Renal cortical epithelial cell (primary cell): Measurements from ENCODE around the gene CDC42BPA. TPM values are rescaled to one million over a fixed set of nuclear protein-coding genes. Genes with fewer than 3 reads are reported as not detected.
"Not testable (repeated sequence)": the region's sequence is repeated elsewhere in the genome, so short reads cannot be mapped to it uniquely, and the experiment has no call there.

Source experiments
- DNase-seq: peaks from one replicate; pipeline ENCODE4 v3.0.0-alpha.2; 2011; ENCODE audit warnings: low read depth
- total RNA-seq: library from RNA; depleted of rRNA; stranded (reverse); fragments of >200 nt; gene quantifications from 2 replicates; pipeline ENCODE4 v1.2.3, GENCODE V29; 2014

CDC42BPA gene
- total RNA-seq, 1 donor from 2014 or later = 63.5 TPM

DNA sequence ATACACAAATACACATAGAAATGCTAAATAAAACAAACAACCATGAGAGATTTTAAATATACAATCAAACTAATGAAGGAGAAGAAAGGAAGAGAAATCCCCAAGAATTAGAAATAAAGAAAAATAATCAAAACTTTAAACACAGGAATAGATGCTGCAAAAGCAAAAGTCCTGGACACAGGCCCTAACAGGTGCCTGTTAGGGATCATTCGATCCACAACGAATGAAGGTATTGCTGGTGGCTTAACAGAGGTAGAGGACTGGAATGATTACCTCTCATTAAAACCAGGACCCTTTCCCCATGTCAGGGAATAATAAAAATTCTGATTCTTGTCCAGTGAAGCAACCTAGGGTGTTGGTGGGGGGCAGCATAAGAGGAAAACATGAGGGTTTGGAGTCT lies 56.8 kb downstream of the CDC42BPA start:
- no peak for DNase-seq

DNA sequence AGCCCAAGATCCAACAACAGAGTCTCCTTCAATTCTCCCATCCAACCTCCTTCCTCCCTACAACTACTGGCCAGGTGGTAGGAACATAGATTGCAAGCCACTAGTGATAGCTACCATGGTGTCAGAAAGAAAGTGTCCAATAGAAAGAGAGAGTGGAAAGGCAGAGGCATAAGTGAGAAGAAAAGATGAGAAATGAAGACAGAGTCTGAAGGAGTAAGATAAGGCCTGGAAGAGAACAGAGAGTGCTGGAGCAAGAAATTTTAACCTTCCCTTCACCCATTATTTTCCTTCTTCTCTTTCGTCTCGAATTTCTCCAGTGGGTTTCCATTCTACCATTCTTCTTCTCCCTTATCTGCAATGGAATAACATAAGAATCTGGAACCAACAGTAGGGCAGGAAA lies 57.9 kb downstream of the CDC42BPA start:
- DNase-seq = no peak

DNA sequence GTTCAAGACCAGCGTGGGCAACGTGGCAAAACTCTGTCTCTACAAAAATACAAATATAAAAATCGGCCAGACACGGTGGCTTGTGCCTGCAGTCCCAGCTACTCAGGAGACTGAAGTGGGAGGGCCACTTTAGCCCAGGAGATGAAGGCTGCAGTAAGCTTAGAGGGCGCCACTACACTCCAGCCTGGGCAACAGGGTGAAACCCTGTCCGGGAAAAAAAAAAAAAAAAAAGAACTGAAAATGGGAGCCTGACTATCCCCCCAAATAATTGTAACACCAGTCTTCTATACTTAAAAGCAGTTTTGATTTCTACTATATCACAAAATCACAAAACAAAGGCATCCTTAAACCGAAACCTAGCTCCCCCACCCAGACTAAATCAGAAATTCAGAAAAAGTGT lies 60.3 kb downstream of the CDC42BPA start:
- DNase-seq = no peak

DNA sequence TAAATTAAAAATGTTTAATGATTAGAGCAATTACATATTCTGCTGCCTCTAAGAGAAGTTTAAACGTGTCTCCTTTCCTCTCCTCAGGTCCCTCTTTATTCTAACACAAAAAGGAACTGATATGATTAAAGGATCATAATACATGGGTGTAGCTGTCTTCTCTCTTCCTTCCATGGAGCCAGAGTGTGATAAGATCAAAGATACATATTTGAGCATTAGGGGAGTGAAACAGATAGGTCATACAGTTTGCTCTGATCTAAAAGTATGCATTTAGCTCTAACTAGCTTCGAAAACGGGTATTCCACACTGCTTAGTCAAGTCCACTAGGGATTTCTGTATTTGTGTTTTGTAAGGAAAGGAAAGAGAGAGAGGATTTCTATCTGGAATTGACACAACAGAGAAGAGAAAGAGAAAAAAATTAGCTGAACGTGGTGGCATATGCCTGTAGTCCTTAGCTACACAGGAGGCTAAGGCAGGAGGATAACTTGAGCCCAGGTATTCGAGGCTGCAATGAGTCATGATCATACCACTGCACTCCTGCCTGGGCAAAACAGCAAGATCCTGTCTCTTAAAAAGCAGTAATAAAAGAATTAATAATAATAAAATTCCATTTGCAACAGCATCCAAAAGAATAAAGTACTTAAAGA lies 63.1 kb downstream of the CDC42BPA start:
- DNase-seq = no peak

DNA sequence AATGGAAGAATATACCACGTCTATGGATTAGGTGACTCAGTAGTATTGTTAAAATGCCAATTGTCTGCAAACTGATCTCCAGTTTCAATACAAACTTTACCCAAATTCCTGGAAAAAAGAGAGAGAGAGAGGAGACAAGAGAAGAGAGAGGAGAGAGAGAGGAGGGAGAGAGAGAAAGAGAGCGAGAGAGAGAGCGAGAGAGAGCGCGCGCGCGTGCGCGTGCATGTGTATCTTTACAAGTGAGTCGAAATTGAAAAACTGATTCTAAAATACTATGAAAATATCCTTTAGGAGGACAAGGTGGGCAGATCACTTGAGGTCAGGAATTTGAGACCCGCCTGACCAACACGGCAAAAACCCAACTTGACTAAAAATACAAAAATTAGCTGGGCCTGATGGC lies 65.2 kb downstream of the CDC42BPA start:
- no peak for DNase-seq

DNA sequence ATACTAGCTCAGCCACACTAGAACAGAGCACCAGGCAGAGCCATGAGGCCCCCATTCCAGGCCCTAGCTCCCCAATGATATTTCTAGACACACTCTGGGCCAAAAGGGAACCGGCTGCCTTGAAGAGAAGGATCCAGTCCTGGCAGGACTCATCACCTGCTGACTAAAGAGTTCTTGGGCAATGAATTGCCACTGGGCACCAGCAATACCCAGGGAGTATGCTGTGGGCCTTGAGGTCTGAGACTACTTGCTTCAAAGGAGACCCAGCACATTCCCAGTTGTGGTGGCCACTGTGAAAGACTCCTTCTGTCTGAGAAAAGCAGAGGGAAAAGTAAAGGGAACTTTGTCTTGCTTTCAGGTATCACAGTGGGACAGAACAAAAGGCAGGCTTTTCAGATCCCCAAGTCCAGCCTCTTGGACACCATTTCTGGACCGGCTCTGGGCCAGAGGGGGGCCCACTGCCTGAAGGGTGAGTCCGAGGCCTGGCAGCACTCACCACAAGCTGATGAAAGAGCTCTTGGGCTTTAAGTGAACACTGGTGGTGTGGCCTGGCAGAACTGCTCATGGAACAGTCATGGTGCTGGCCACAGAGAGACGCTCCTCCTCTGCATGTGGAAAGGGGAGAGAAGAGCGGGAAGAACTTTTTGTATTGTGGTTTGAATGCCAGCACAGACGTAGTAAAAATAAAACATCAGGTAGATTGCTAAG lies 72.5 kb downstream of the CDC42BPA start:
- DNase-seq = no peak

DNA sequence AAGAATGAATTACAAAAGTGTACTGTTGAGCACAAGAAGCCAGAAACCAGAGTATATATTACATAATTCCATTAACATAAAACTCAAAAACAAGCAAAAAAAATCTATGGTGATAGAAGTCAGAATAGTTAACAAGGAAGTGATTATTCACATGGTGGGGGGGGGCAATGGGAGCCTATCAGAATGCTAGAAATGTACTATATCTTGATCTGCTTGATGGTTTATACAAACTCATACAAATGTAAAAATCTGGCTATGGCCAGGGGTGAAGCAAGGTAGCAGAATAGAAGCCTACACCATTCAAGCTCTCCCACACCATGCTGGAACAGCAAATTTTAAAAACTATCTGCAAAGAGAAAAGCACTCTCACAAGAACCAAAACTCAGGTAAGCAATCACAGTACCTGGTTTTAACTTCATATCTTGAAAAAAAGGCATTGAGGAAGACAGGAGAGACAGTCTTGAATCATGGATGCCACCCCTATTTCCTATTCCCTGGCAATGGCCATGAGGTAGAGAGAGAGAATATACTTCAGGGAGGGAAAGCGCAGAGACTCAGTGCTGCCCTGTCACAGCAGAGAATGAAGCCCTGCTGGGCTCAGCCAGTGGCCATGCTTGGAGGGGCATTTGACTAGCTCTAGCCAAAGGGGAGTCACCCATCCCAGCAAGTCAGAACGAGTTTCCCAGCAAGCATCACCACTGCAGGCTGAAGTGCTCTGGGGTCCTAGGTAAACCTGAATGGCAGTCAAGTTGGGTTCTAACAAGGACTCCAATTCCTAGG lies 73.8 kb downstream of the CDC42BPA start:
- DNase-seq = no peak

DNA sequence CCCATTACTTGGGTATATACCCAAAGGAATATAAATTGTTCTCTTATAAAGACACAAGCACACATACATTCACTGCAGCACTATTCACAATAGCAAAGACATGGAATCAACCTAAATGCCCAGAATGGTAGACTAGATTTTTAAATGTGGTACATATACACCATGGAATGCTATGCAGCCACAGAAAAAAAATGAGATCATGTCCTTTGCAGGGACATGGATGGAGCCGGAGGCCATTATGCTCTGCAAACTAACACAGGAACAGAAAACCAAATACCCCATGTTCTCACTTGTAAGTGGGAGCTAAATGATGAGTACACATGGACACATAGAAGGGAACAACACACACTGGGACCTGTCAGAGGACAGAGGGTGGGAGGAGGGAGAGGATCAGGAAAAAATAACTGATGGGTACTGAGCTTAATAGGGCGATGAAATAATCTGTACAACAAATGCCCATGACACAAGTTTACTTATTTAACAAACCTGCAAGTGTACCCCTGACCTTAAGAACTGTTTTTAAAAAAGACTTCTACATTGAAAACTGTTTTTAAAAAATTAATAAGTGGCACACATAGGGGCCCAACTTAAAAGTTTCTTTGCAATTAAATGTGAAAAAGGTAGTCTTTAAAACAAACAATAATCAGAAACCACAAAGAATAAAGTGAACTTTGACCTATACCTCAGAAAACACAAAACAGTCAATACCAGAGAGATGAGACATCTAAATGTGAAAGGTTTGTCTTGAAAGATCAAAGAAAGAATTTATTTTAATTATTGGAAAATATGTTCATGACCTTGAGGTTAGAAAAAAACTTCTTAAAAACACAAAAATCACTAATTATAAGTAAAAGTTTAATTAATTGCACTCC lies 75.2 kb downstream of the CDC42BPA start:
- DNase-seq = peak; percentile 59

DNA sequence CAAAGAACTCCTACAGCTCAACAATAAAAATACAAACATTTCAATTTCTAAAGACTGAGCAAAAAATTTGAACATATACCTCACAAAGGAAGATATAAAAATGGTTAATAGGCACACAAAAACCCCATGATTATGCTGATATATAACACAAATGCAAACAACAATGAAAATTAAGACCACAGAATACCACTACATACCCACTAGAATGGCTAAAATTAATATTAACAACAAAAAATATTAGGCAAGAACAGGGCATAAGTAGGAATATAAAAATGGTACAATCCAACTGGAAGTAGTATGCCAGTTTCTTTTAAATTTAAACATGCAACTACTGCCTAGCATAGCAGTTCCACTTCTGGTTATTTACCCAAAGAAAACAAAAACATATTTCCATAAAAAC lies 77.3 kb downstream of the CDC42BPA start:
- no peak for DNase-seq

DNA sequence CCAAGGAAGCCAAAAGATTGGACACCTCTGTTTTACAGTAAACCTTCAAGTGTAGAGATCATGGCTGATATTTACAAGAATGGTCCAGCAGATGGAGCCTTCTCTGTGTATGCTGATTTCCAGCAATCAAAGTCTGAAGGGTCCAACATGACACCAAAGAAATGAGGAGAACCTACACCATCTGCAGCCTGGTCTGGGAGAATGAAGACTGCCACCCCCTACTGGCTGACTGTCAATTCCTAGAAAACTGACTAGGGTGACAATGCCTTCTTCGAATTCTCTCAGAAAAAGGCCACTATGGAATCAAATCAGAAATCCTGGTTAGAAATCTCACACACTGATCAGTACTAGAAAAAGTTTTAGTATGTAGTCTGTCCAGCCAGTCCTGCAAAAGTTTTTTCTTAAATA lies 83.3 kb downstream of the CDC42BPA start:
- DNase-seq = peak; percentile 82

DNA sequence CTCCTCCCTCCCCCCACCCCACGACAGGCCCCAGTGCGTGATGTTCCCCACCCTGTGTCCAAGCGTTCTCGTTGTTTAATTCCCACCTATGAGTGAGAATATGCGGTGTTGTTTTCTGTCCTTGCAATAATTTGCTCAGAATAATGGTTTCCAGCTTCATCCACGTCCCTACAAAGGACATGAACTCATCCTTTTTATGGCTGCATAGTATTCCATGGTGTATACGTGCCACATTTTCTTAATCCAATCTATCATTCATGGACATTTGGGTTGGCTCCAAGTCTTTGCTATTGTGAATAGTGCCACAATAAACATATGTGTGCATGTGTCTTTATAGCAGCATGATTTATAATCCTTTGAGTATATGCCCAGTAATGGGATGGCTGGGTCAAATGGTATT lies 87.2 kb downstream of the CDC42BPA start:
- DNase-seq = not testable (repeated sequence)

DNA sequence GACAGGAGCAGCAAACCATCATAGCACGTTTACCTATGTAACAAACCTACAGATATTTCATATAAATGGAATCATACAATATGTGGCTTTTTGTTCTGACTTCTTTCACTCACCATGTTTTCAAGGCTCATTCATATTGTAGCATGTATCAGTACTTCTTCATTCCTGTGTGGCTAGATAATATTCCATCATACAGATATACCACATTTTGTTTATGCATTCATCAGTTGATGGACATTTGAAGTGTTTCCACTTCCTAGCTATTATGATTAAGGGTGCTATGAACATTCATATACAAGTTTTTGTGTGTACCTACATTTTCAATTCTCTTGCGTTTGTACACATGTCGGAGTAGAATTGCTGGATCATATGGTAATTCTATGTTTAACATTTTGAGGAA lies 90.1 kb downstream of the CDC42BPA start:
- no peak for DNase-seq

DNA sequence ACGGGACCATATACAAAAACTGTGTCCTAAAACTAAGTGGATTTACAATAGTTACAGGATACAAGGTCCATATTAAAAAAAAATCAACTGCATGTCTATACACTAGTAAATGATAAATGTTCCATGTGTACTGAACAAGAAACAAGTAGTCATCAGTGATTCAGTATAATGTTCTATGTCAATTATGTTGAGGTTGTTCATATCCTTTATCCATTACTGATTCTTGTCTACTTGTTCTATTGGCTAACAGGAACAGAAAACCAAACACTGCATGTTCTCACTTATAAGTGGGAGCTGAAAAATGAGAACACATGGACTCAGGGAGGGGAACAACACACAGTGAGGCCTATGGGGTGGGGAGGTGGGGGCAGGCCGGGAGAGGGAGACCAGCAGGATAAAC lies 90.5 kb downstream of the CDC42BPA start:
- no peak for DNase-seq

DNA sequence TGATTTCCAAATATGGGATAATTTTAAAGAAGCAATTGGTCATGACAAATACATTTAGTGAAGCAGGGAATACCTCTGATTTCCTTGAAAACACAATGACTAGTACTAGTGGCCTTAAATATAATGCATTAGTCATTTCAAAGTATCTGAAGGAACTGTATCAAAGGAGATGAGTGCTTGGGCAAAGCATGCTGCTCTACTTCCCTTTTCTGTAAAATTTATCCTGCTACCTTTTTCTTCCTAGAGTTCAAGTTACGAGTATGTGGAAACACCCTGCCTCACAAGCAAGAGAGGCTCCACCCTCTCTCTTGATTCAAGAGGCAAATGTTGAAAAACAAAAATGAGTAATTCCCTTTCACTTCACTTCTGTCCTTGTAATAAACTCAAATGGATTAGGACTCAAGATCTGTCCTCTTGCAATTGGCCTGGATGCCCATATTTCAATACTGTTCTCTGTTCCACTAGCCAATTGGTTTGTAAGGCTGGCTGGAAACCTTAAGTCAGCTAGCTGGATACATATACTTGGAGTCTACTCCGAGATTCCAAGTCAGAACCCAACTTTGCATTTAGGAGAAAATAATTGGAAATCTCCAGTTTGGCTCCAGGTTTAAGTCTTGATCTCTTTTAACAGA lies 92.5 kb downstream of the CDC42BPA start:
- DNase-seq = peak; percentile 90

DNA sequence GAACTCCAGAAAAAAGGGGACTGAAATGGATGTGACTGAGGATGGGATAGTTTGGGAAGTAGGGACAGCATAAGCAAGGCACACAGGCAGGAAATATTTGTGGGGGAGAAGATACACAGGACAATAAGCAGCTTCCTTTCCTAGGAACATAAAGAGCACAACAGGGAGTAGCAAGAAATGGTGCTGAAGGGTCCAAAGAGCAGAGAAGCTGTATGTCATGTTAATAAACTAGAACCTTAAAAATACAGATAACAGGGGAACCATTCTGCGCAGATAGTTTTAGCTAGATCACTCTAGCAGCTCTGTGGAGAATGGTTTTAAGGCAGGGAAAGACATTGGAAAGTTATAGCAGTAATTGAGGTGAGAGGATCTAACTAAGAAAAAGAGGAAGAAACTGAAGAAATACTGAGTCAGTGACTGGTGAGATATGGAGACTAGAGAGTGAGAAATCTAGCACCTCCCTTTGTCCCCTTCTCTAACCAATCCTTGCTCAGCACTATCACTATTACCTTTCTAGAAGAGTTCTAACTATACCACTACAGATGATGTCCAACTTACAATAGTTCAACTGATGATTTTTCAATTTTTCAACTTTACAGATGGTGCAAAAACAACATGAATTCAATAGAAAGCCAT lies 95.0 kb downstream of the CDC42BPA start:
- DNase-seq = no peak

DNA sequence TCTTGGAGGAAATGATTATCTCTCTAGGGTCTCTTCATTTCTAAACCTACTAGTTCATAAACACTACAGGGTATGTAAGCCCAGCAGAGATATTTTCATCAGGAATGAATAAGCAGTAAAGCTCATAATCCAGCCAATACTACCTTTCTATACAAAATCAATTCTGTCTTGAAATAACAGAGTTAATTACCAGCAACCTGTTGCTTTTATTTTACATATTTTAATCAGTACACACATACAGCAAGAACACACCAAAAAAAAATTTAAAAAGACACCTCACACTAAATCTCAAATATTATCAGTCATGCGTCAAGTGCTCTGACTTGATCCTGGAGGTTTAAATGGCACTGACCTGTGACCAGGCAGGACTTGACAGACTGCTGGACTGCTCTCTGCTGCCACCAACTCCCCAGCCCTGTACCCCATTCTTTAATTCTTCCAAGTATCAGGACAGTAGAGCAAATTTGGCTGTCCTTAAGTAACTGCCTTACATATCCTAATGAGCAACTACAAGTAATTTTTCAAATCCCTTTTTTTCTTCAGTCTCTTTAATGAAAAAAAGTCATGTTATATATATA lies 98.5 kb downstream of the CDC42BPA start:
- DNase-seq = peak; percentile 13

DNA sequence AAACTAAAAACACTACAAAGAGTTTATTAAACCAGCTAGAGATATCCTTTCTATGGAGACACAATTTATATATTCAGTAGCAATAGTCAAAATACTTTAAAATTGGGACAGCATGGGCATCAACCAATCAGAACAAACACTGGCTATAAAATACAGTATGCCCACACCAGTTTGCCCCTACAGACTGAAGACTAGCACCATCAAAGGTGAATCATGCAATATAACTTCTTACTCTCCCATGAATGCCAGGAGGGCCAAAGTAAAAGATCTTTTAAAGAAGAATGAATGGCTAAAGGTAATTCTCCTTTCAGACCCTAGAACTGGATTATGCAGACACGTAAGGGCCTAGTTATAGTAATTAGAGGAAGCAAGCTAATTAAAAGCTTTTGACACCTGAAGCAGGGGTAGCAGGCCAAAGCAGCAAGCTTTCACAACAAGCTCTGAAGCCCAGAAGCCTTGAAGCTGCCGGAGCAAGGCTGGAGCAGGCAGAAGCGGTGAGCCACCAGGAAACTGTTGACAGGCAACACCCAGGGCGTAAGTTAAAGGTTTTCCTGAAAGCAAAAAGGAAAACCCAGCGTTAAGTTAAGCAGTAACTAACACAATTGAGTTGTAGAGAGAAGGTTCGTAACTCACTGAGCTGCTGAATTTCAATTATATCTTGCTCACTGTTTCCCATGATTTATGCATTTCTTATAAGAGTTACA lies 99.3 kb downstream of the CDC42BPA start:
- DNase-seq = peak; percentile 78

DNA sequence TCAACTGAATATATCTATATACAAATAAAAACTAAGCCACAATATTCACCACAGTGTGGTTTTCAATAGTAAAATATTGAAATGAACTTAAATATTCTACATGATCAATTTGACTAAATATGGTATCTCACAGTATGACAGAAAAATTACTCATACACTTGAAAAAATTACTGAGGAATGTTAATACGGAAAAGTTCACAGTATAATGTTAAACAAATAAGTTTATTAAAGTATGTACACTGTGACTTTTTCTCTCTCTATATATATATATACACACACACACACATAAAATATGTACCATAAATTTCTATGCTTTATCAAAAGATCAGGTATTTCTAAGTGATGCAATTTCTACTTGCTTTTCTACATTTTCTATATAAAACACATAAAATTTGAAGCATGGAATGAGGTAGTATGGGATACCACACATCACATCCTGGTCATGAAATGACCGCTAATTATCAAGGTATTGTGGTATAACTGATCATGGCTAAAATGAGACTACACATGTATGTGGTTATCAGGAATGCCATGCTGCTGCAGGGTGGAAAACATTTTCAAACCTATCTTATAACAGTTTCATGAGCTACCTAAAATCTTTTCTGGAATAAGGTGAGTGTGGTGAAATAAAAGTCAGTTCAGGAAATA lies 102.3 kb downstream of the CDC42BPA start:
- DNase-seq = no peak

DNA sequence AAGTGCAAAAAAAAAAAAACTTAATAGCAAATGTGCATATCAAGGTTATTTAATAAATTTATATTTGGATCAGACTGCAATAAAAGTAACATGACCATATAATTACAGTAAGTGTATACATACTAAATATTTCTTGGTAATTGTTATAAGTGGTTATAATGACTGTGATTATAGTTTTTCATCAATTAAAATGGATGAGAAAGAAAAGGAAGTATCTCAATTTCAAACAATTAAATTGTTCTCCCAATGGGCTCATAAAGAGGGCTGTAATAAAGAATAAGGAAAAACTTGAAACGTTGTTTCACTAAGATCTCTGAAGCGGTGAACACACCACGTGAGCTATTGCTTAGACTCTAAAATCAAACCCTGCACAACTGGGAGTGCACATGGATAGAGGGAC lies 104.1 kb downstream of the CDC42BPA start:
- no peak for DNase-seq
